Measurements from ENCODE around the gene YIPF3.
"Not testable (repeated sequence)": the region's sequence is repeated elsewhere in the genome, so short reads cannot be mapped to it uniquely, and the experiment has no call there.

YIPF3 gene

DNA sequence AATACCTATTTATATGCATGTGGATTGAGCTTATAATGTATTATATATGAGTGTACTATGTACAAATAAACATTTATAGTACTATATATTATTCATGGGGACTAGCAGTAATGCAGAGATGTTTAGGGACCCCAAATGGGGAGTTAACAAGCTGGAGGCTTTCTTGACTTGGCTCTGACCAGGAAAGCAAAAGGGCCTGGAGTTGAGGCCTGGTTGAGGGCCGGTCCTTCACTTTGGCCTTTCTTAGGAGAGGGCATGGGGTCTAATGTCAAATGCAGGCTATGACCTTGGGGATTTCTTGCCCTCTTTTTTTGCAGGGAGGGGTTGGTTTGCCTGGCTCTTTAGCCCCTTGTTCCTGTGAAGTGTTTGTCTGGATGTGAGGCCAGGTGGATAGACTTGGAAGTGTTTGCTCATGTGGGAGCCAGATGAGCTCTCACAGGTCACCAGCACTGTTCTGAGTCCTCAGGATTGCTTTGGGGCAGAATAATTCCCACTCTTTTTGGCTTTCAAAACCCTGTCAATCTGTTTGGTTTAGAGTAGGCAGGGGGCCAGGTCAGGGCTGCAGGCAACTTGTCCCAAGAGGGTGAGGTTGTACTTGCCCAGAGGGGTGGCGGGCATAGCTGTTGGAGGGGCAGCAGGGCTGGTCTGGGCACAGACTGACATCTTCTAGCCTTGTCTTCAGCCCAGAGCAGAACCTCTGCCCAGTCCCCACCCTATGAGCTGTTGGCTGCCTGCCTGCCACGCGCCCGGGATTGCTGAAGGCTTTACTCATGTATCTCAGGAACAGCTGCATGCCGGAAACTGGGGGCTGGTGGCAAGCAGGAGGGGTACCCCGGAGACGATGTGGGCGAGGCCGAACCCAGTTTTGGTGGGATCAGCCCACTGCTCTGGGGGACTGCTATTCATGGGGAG lies 24.7 kb downstream of the YIPF3 start:
- DNase-seq, result no peak

DNA sequence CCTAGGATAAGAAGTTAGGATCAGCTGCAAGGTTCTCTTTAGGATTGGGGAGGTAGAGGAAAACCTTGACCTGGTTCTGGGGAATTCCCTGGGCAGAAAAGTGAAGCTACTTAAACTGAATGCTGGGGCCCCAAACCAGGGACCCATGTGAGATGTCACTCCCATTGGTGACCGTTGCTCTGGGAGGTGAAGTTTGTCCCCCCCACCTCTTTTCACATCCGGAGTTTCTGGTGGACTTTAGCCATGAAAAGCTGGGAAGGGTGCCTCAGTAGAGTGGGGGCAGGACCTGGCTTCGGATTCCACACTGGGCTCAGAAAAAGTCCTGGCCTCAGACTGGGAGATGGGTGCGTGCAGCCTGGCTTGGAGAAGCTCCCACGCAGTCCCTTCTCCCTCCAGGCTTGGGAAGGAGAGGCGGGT lies 26.2 kb downstream of the YIPF3 start:
- no peak for DNase-seq

DNA sequence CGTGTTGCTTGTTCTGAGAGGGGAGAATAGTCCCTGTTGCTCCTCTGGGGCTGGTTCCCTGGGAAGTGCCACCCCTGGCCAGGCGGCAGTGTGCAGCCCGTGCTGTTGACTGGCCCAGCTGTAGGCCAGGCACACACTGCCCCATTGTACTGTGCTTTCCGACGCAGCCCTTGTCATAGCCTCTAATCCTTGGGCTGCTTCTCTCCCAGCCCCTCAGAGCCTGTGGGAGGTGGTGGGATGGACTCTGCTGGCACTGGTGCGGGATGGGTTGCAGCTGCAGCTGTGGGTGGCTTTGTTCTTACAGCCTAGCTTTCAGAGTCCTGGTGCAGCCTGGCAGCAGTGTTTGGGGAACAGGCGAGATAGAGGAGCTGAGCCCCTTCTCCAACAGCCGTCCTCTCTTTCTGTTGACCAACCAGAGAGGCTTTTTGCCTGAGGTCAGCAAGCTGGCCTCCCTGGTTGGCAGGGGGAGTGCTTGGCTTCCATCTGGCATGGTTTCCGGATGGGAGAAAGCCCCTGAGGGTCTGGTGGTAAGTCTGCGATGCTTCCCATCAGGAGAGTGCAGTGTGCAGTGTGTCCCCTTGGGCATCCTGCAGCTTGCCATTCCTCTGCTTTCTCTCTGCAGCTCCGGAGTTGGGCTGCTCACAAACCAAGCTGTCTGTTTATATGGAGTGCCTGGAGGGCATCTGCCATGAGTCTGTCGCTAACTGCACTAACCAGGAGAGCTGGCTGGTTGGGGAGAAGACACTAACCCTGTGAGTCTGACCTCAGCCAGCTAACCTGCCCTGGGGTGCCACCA lies 27.3 kb downstream of the YIPF3 start:
- no peak for DNase-seq

DNA sequence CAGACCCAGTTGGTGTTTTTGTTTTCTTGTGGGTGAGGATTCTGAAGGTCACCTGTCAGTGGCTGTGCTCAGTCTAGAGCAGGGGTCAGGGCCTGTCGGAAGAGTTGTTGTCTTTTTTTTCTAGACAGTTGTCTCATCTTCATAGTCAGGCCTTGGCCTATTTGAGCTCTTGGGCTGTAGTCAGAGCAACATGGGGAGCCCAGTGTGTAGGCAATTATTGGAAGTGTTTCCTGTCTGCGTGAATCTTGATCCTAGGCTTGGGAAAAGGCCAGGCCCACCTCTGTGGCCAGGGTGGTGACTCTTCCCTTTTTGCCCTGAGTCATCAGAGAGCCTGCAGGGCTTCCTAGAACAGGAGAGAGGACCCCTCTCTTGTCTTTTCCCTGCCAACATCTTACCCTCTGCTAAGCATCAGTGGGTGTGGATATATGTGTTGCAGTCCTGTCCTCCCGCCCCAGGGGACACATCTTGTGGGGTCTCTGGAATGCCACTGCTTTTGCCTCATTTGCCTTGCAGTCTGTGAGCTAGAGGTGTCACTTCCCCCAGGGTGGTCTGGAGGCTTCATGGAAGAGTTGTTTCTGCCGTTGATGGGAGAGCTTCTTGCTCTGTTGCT lies 28.0 kb downstream of the YIPF3 start:
- no peak for DNase-seq

DNA sequence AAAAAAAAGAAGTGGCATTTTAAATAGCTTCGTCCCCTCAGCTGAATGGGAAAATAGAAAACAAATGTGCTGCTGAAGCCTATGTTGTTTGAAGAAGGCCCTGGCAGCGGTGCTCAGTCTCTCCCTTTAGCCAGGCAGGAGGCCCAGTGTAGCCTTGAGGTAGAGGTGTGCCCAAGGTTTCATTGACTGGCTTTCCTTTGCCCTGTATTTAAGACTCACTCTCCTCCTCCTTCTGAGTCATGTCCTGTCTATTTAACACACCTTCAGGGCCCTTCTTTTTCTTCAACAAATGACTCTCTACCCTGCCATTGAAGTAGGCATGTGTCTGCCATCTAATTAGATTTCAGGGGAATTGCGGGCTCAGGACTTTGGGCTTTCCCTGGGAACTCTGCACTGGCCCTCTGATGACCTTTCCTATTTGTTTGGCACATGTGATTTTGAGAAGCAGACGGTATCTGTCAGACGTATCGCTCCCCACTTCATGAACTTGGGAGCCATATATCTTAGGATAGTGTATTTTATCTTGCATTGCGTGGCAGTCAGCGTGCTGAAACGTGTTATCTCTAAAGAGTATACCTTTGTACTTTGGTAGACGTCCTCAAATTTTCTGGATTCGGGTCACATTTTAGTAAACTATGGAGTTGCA lies 35.0 kb downstream of the YIPF3 start:
- no peak for DNase-seq

DNA sequence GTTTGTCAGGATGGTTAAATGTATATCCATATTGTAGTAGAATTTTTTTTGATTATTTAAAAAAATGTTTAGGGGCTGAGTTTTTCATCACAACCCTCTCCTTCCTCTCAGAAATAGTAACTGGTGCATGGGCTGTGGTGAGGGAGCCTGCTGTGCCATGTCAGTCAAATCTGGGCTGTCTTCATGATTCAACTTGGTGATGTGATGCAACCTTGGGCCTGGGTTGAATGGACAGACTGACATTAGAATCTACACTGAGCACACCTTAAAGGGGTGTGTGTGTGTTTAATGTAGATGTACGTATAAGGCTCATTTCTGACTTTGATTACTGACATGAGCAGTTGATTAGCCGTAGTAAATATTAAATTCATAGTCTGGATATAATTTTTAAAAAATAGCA lies 35.7 kb downstream of the YIPF3 start:
- DNase-seq, result no peak

DNA sequence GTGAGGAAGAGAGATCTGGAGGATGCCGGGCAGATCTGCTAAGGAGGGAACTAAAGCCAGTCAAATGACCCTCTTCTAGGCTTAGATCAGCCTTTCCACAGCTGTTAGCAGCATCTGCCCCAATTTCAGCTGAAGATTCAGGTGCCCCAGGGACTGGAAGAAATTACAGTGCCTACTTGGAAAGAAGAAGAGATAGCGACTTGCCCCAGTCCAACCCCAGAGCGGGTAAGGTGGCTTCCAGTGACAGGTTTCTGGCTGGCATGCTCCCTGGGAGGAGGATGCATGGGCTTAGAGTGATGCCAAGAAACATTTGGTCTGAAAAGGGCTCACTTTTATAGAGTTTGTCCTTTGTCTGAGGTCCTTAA lies 38.7 kb downstream of the YIPF3 start:
- DNase-seq, result no peak

DNA sequence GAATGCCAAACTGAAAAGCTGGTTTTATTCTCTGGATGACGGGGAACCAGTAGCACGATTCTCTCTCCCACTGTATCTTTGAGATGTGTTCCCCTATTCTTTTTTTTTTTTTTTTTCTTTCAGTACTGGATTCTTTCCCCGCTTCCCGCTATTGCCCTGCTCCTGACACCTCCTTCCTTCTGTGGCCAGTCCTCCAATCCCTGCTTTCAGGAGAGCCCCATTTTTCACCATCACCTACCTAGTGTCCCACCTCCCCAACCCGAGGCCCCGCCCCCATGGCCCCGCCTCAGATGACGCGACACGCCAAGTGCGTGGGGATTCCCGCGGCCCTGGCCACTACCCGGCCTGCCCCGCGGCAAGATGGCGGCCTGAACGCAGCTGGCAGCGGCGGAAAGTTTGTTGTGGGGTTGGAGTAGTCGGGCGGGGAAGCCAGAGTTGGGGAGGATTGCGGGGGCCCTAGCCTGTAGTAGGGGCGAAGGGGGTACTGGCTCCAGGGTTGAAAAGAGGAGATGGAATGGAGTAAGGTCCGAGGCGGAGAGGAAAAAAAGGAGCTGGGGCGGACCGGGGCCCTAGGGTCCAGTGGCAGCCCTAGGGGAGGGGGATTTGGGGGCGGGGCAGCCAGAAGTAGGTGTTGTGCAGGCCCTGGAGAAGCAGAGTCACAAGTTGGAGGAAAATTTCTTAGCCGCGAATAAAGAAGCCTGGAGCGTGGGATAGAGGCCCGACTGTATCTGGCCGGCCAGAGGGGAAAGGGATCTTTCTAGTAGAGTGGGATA lies 39.3 kb downstream of the YIPF3 start, which contains the start of gene TJAP1:
Gene TJAP1 (plus strand): TSS at position 336 of the 773 bp plus-strand sequence. CDS start 21,432 bp downstream, outside the sequence.
- DNase-seq, result peak; percentile 43

DNA sequence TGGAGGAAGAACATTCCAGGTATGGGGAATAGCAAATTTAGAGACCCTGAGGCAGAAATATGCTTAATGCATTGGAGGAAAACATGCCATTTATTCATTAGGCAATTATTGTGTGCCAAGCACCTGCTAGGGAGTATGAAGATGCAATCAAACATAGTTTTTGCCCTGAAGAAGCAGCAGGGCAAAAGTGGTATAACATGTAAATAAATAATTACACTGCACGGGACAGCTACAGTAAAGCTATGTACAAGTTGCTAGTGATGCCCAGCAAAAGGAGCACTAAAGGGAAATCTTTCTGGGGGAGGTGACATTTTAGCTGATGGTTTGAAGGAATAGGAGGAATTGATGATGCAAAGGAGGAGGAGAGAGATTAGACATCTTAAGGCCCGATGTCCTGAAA lies 40.0 kb downstream of the YIPF3 start:
- no peak for DNase-seq

DNA sequence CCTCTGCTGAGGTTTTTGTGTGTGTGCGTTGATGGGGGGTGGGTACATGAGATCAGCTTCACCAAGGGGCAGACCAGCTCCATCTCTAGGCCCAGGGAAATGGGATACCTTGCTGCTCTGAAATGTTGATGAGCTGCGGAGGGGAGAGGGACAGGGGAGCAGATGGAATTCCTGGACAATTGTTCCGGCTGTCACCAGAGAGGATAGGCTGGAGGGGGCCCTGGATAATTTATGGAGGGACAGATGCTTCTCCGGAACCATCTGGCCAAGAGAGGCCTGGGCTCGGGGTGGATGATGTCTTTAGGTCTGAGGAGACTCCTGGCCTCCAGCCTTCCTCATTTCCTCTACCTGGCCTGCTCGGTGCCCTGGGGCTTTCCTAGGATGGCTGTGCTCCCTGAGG lies 41.2 kb downstream of the YIPF3 start:
- DNase-seq, result no peak

DNA sequence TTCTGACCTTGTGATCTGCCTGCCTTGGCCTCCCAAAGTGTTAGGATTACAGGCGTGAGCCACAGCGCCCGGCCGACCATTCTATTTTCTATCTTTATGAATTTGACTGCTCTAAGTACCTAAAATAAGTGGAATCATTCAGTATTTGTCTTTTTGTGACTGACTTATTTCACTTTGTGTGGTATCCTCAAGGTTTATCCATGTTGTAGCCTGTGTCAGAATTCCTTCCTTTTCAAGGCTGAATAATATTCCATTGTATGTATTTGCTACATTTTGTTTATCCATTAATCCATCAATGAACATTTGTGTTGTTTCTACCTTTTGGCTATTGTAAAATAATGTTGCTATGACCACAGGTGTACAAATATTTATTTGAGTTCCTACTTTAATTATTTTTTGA lies 44.2 kb downstream of the YIPF3 start:
- DNase-seq, result no peak

DNA sequence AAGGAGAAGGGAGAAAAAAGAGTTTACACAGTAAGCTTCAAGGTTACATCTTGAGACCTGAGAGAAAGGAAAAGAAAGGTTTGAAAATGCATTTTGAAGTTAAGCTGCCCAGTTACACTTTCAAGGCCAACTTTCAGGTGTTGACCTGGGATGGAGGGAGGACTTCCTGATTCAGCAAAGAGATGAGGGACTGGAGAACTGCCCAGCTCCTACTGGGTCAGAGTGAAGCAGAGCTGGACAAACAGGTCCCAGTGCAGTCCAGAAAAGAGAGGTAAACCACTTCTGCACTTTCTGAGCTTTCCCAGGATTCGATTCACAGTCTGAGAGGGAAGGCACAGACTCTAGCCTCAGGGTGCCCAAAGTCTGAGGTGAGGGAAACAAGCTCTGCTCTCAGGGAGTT lies 45.3 kb downstream of the YIPF3 start:
- no peak for DNase-seq

DNA sequence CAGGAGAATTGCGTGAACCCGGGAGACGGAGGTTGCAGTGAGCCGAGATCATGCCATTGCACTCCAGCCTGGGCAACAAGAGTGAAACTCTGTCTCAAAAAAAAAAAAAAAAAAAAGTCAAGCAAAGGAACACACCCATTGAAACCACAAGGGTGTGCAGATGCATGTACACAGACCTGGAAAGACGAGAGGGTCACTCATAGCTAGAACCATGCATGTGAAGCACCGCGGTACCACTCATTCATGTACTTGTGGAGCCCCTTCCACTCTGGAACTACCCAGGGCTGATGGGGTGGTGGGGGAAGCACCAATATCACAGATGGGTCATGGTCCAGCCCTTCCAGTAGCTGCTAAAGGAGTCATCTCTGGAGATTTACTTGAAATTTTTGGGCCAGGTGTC lies 46.8 kb downstream of the YIPF3 start:
- DNase-seq, result no peak

DNA sequence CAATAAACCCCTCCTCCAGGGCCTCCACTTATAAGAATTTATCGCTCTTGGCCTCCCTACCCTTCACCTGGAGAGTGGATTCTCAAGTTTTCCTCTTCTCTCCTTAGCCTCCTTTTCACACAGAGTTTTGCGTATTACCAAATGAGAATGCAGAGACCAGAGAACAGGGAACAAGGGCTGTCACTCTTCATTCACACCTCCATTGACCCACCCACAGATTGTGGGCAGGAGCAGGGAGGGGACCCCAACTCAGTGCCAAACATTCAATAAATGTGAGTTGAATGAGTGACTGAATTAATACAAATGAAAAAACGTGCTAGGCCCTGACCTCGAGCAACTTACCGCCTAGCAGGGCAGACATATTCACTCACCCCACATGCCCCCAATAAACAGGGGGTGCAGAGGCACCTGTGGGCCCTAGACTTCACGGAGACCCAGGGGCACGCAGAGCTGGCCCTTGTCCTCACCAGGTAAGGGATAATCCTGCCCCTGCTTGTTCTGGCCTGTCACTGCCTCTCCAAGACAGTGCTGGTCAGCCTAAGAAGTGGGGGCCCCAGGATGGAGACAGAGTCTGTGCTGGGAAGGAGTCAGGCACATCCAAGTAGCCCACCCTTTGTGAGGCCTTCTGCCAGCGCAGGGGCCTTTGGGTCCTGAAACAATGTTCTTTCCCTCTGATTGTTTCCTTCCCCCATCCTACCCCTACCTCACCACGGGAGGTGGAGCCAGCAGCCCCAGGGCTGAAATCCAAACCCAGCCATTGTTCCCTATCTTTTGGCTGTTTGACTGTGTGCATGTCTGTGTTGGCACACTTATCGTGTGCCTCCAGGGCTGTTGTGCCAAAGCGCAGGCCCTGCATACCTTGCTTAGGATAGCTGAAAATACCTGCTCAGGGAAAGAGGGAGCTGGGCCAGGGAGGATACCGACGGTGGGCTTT lies 47.7 kb downstream of the YIPF3 start:
- no peak for DNase-seq

DNA sequence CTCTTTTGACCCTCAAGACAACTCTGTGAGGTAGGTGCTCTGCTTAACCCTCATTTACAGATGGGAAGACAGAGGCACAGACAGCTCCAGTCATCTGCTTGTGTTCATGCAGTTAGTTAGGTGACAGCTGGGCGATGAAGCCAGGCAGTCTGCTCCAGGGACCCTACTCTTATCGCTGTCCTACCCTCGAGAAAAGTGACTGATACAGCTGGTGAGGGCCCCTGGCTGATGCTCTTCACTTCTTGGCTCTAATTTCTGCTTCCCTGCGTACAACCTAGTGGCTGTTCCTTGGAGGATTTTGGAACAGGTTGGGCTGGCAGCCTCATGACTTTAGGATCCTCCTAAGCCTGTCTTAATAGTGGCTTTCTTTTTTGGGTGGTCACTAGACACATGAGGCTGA lies 48.5 kb downstream of the YIPF3 start:
- no peak for DNase-seq

DNA sequence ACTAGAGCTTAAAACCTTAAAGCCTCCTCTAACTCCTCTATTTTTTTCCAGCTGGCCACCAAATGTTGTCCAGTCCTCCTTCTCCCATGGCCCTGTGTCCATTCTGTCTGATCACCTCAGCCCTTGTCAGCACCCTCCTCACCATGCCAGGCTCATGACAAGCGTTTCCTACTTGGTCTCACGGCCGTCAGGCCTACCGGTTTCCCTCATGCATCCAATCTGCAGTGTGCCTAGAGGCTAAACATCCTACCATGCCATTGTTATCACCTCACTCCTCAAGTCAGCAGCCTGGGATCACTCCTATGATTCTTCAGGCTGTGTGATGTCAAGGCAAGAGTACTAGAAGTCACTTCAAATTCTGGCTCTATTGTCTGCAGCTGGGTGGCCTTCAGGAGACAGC lies 49.0 kb downstream of the YIPF3 start:
- no peak for DNase-seq

DNA sequence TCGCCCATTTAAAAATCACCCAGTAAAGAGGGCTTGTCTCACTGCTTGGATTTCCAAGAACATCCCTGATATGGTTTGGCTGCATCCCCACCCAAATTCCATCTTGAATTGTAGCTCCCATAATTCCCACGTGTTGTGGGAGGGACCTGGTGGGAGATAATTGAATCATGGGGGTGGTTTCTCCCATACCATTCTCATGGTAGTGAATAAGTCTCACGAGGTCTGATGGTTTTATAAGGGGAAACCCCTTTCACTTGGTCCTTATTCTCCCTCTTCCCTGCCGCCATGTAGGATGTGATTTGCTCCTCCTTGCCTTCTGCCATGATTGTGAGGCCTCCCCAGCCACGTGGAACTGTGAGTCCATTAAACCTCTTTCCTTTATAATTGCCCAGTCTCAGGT lies 49.5 kb downstream of the YIPF3 start:
- not testable (repeated sequence) for DNase-seq

DNA sequence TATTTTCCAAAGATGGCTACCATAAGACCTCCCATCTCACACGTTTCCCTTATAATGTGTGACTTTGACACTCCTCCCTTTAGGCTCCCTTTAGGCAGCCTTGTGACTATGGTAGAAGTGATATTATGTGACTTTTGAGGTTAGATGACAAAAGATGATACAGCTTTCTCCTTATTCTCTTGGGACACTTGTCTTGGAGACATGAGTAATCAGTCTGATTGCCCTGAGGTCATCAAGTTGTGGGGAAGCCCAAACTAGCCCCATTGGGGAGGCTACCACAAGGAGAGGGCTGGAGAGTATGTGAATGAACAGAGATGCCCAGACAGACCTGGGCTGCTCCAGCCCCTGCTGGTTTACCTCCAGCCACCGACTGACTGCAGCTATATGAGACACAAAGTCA lies 50.8 kb downstream of the YIPF3 start:
- DNase-seq, result no peak

DNA sequence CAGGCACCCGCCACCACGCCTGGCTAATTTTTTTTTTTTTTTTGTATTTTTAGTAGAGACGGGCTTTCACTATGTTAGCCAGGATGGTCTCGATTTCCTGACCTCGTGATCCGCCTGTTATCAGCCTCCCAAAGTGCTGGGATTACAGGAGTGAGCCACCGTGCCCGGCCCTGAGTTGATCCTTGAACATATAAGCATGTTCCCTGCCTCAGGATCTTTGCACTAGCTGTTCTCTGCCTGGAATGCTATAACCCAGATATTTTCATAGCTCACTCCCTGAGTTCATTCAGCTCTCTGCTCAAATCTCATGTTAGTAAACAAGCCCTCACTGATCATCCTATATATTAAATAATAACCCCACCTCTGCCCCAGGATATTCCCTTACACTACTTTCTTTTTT lies 52.4 kb downstream of the YIPF3 start:
- DNase-seq, result no peak

DNA sequence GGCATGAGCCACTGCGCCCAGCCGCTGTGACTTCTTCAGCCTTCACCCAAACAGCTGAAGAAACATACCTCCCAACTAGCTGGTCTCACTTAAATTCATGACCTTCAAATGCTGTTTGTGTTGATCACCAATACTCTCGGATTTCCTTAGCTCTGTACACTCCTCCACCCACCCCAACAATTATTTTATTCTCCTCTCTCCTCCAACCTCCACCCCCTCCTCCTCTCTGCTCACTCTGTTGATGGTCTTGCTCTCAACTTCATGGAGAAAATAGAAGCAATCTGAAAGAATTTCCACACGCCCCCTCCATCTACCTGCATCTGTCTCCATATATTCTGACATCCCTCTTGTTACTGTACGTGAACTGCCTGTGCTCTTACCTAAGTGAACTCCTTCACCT lies 54.8 kb downstream of the YIPF3 start:
- DNase-seq, result no peak
